IMR-90 (cell line): Measurements from ENCODE around the gene MON2. TPM values are rescaled to one million over a fixed set of nuclear protein-coding genes. Genes with fewer than 3 reads are reported as not detected.

Source experiments
- ATAC-seq: fragments of 200-7000 bp; cut with Tn5 transposase; 2 replicates; pipeline ENCODE4 v1.9.1; 2020; ENCODE audit warnings: low read depth, mild to moderate bottlenecking, moderate library complexity
- BruUV-seq: library from RNA; stranded (reverse); fragments of 400-500 nt; replicated peaks from 2 replicates; lab custom pipeline; 2021; lab: Mats Ljungman, UMichigan
- CTCF ChIA-PET: fragments of 300-600 bp; formaldehyde crosslinking; extraction: SDS; loops from one replicate; lab custom pipeline; 2021; ENCODE audit warnings: antibody characterized with exemption; lab: Yijun Ruan, JAX
- POLR2A ChIA-PET: fragments of 300-600 bp; sonication (Branson Sonifier 250); formaldehyde crosslinking; loops from one replicate; lab custom pipeline; 2022; ENCODE audit warnings: antibody characterized with exemption; ENCODE audit not compliant: unreplicated experiment; lab: Charles Lee
- DNase-seq: peaks from one replicate; pipeline ENCODE4 v3.0.0; 2013
- H2AFZ ChIP-seq: replicated peaks from 2 replicates; pipeline ENCODE3; 2013; ENCODE audit warnings: low read length, mild to moderate bottlenecking; ENCODE audit not compliant: poor library complexity
- H2AK5ac ChIP-seq: 2 replicates; pipeline ENCODE4 v1.6.1; 2013; ENCODE audit warnings: low read depth, low read length, inconsistent platforms
- H2AK9ac ChIP-seq: replicated peaks from 2 replicates; pipeline ENCODE3; 2013; ENCODE audit warnings: mild to moderate bottlenecking, low read depth, low read length, moderate library complexity; ENCODE audit not compliant: poor library complexity
- H2BK120ac ChIP-seq: 2 replicates; pipeline ENCODE4 v1.6.1; 2013; ENCODE audit warnings: low read depth, low read length, inconsistent platforms
- H2BK15ac ChIP-seq: 3 replicates; pipeline ENCODE4 v1.6.1; 2013; ENCODE audit warnings: low read depth, low read length, inconsistent platforms
- H2BK20ac ChIP-seq: 2 replicates; pipeline ENCODE4 v1.6.1; 2013; ENCODE audit warnings: low read depth, mild to moderate bottlenecking, inconsistent platforms, low read length, moderate library complexity
- H2BK5ac ChIP-seq: 2 replicates; pipeline ENCODE4 v1.6.1; 2013; ENCODE audit warnings: mild to moderate bottlenecking, low read depth, low read length, inconsistent platforms; ENCODE audit not compliant: poor library complexity, severe bottlenecking
- H3K14ac ChIP-seq: replicated peaks from 2 replicates; pipeline ENCODE4 v1.6.1; 2013; ENCODE audit warnings: low read depth, low read length, inconsistent platforms
- H3K18ac ChIP-seq: 2 replicates; pipeline ENCODE4 v1.6.1; 2013; ENCODE audit warnings: low read depth, low read length, control low read depth
- H3K23ac ChIP-seq: 2 replicates; pipeline ENCODE4 v1.6.1; 2013; ENCODE audit warnings: low read depth, low read length, inconsistent platforms
- H3K27ac ChIP-seq: 2 replicates; pipeline ENCODE4 v1.5.1; 2013; ENCODE audit warnings: mild to moderate bottlenecking, control low read depth, low read length; ENCODE audit not compliant: insufficient read depth
- H3K27me3 ChIP-seq: 2 replicates; pipeline ENCODE4 v1.6.1; 2013; ENCODE audit warnings: low read length; ENCODE audit not compliant: control insufficient read depth, insufficient read depth
- H3K36me3 ChIP-seq: 2 replicates; pipeline ENCODE4 v1.6.1; 2013; ENCODE audit warnings: low read length, mixed read lengths; ENCODE audit not compliant: control insufficient read depth, insufficient read depth
- H3K4ac ChIP-seq: 2 replicates; pipeline ENCODE4 v1.6.1; 2013; ENCODE audit warnings: low read depth, low read length, inconsistent platforms
- H3K4me1 ChIP-seq: 2 replicates; pipeline ENCODE4 v1.6.1; 2013; ENCODE audit warnings: low read length, mixed read lengths; ENCODE audit not compliant: control insufficient read depth, insufficient read depth
- H3K4me2 ChIP-seq: 2 replicates; pipeline ENCODE4 v1.6.1; 2013; ENCODE audit warnings: low read depth, mild to moderate bottlenecking, control low read depth, low read length, moderate library complexity
- H3K4me3 ChIP-seq: 2 replicates; pipeline ENCODE4 v1.5.1; 2013; ENCODE audit warnings: low read depth, mild to moderate bottlenecking, control low read depth, low read length, moderate library complexity; ENCODE audit not compliant: insufficient read depth
- H3K56ac ChIP-seq: 2 replicates; pipeline ENCODE4 v1.6.1; 2013; ENCODE audit warnings: low read length, inconsistent platforms; ENCODE audit not compliant: insufficient read depth; ENCODE audit errors: extremely low read depth
- H3K79me1 ChIP-seq, 2 experiments: 2 replicates each; pipeline ENCODE4 v1.6.1; 2013; ENCODE audit warnings: low read length in 2 of 2, inconsistent platforms in 1 of 2, low read depth in 1 of 2
- H3K9ac ChIP-seq: 2 replicates; pipeline ENCODE4 v1.6.1; 2013; ENCODE audit warnings: low read depth, low read length, control low read depth
- H3K9me1 ChIP-seq: 2 replicates; pipeline ENCODE4 v1.6.1; 2013; ENCODE audit warnings: low read length, inconsistent platforms; ENCODE audit not compliant: insufficient read depth
- H3K9me3 ChIP-seq: 2 replicates; pipeline ENCODE4 v1.6.1; 2013; ENCODE audit warnings: low read length; ENCODE audit not compliant: control insufficient read depth, insufficient read depth
- H4K20me1 ChIP-seq: 2 replicates; pipeline ENCODE4 v1.6.1; 2013; ENCODE audit warnings: low read length, inconsistent platforms; ENCODE audit not compliant: insufficient read depth
- H4K5ac ChIP-seq: 2 replicates; pipeline ENCODE4 v1.6.1; 2013; ENCODE audit warnings: mild to moderate bottlenecking, low read depth, low read length, control low read depth
- H4K8ac ChIP-seq, 2 experiments: 2 replicates each; pipeline ENCODE4 v1.6.1; 2013; ENCODE audit warnings: low read depth in 2 of 2, low read length in 2 of 2, control low read depth in 1 of 2, inconsistent platforms in 1 of 2
- H4K91ac ChIP-seq: 2 replicates; pipeline ENCODE4 v1.6.1; 2013; ENCODE audit warnings: low read depth, low read length, inconsistent platforms; ENCODE audit not compliant: insufficient read depth
- BHLHE40 ChIP-seq: fragments of 150-350 bp; IDR thresholded peaks from 2 replicates; pipeline ENCODE4 v1.6.1; 2016; ENCODE audit warnings: mild to moderate bottlenecking, low read depth, low read length
- CHD1 ChIP-seq: IDR thresholded peaks from 2 replicates; pipeline ENCODE4 v1.6.1; 2012; ENCODE audit warnings: low read depth, low read length, improper control_type of control experiment
- MAFK ChIP-seq: IDR thresholded peaks from 2 replicates; pipeline ENCODE4 v1.6.1; 2012; ENCODE audit warnings: low read depth, low read length, improper control_type of control experiment
- MAZ ChIP-seq: IDR thresholded peaks from 2 replicates; pipeline ENCODE4 v1.6.1; 2012; ENCODE audit warnings: low read depth, mild to moderate bottlenecking, low read length, improper control_type of control experiment, moderate library complexity, borderline replicate concordance
- RAD21 ChIP-seq: IDR thresholded peaks from 2 replicates; pipeline ENCODE4 v1.6.1; 2012; ENCODE audit warnings: low read length, improper control_type of control experiment
- RCOR1 ChIP-seq: IDR thresholded peaks from 2 replicates; pipeline ENCODE4 v1.6.1; 2012; ENCODE audit warnings: mild to moderate bottlenecking, low read length, improper control_type of control experiment; ENCODE audit not compliant: insufficient replicate concordance
- SMC3 ChIP-seq: fragments of 150-350 bp; IDR thresholded peaks from 2 replicates; pipeline ENCODE4 v1.6.1; 2016; ENCODE audit warnings: low read depth, mild to moderate bottlenecking, antibody characterized with exemption, low read length, moderate library complexity
- USF2 ChIP-seq: fragments of 150-350 bp; IDR thresholded peaks from 2 replicates; pipeline ENCODE4 v1.6.1; 2017; ENCODE audit warnings: mild to moderate bottlenecking, antibody characterized with exemption, low read length, low read depth
- WGBS, 2 experiments: methylation state at CpG; one replicate each; pipeline versions ENCODE4 v1.1.5 to v1.1.7; 2013; ENCODE audit warnings: missing lambda C conversion rate in 2 of 2; ENCODE audit not compliant: insufficient read length in 1 of 2; ENCODE audit errors: extremely low coverage in 2 of 2; 5-methylcytosine and 5-hydroxymethylcytosine counted together
- dilution Hi-C: fragments of 300-500 bp; cut with HindIII; formaldehyde crosslinking; loops from one replicate; pipeline ENCODE4 v1.14.3; 2018; ENCODE audit warnings: low sequenced_read_pairs; ENCODE audit not compliant: unreplicated experiment
- in situ Hi-C: fragments of 300-500 bp; cut with MboI; formaldehyde crosslinking; loops from 3 replicates; pipeline ENCODE4 v1.14.3; 2019; ENCODE audit warnings: low sequenced_read_pairs, inconsistent platforms, mixed read lengths
- intact Hi-C: fragments of 100-400 bp; cut with micrococcal nuclease; formaldehyde crosslinking; loops from 2 replicates; pipeline ENCODE4 v1.10.0; 2022
- polyA plus RNA-seq, 3 experiments: library from polyadenylated mRNA; depleted of rRNA; stranded (reverse); fragments of >200 nt; gene quantifications; 2 replicates each; pipeline ENCODE4 v1.2.3, GENCODE V29; 2012; ENCODE audit warnings: low replicate concordance in 1 of 3
- total RNA-seq: library from RNA; depleted of rRNA; stranded (reverse); fragments of >200 nt; gene quantifications from 2 replicates; pipeline ENCODE4 v1.2.3, GENCODE V29; 2012
- TF ChIP-seq, protein P1 (sequence below): fragments of 150-350 bp; IDR thresholded peaks from 2 replicates; pipeline ENCODE4 v1.6.1; 2016; ENCODE audit warnings: low read depth, mild to moderate bottlenecking, low read length, moderate library complexity, borderline replicate concordance
- TF ChIP-seq, protein P2 (sequence below): conservative IDR thresholded peaks from 2 replicates; pipeline ENCODE4 v1.5.1; 2012; ENCODE audit warnings: mild to moderate bottlenecking, low read depth, low read length, improper control_type of control experiment

The MON2 gene
- total and polyA plus RNA-seq, 2 of the 4 experiments (the other 2 are of a cell fraction) = 13.2 to 39.3 TPM

GRCh38 chr12:62523619-62524018 is 57.0 kb downstream of the MON2 start:
- H3K79me1 ChIP-seq = no peaks in the 10 kb centered on the region; a peak in 1 of 4 replicates
- no peaks in the 10 kb centered on the region for H3K27me3 ChIP-seq
- TF ChIP-seq RAD21 (no peak), MAFK (no peak), MAZ (no peak), RCOR1 (no peak), BHLHE40 (no peak), CHD1 (no peak), SMC3 (no peak), USF2 (no peak)
- TF ChIP-seq, protein P1, sequence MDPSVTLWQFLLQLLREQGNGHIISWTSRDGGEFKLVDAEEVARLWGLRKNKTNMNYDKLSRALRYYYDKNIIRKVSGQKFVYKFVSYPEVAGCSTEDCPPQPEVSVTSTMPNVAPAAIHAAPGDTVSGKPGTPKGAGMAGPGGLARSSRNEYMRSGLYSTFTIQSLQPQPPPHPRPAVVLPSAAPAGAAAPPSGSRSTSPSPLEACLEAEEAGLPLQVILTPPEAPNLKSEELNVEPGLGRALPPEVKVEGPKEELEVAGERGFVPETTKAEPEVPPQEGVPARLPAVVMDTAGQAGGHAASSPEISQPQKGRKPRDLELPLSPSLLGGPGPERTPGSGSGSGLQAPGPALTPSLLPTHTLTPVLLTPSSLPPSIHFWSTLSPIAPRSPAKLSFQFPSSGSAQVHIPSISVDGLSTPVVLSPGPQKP = no peak
- TF ChIP-seq, protein P2, sequence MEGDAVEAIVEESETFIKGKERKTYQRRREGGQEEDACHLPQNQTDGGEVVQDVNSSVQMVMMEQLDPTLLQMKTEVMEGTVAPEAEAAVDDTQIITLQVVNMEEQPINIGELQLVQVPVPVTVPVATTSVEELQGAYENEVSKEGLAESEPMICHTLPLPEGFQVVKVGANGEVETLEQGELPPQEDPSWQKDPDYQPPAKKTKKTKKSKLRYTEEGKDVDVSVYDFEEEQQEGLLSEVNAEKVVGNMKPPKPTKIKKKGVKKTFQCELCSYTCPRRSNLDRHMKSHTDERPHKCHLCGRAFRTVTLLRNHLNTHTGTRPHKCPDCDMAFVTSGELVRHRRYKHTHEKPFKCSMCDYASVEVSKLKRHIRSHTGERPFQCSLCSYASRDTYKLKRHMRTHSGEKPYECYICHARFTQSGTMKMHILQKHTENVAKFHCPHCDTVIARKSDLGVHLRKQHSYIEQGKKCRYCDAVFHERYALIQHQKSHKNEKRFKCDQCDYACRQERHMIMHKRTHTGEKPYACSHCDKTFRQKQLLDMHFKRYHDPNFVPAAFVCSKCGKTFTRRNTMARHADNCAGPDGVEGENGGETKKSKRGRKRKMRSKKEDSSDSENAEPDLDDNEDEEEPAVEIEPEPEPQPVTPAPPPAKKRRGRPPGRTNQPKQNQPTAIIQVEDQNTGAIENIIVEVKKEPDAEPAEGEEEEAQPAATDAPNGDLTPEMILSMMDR = no peak
- H3K4me3 ChIP-seq = no peak overlapping the region
- 0 out of 2 replicates have a peak, but pooled peaks cover 2% of the 10 kb centered on the region for H3K9me1 ChIP-seq
- no peak for DNase-seq
- ATAC-seq = no peak
- H2BK20ac ChIP-seq = no peak overlapping the region
- in situ Hi-C loops = no loop called here
- peaks cover 1% of the 10 kb centered on the region; the same call in 1 of the 2 replicates for H3K4me1 ChIP-seq
- no peak overlapping the region for H2BK15ac ChIP-seq
- WGBS, 2 experiments = no CpG with 5 or more reads among the region's 1 CpG
- H4K91ac ChIP-seq = no peak overlapping the region
- H4K20me1 ChIP-seq = no peaks in the 10 kb centered on the region
- no peak overlapping the region for H4K8ac ChIP-seq
- H2AK9ac ChIP-seq = no peak overlapping the region
- ChIA-PET CTCF (interaction anchor here (0.6 to 1.2 kb wide), 2 partner anchors 271 to 276 kb away, joined by 3 read pairs; no protein-coding TSS in a partner anchor), POLR2A (no interaction called here)
- H2AK5ac ChIP-seq = no peak overlapping the region
- no peak overlapping the region for H3K18ac ChIP-seq
- no peak overlapping the region for H3K23ac ChIP-seq
- dilution Hi-C loops = no loop called here
- H3K4ac ChIP-seq = no peak overlapping the region
- H3K56ac ChIP-seq = no peak overlapping the region
- no peak overlapping the region for H4K5ac ChIP-seq
- H2AFZ ChIP-seq = no peak overlapping the region
- intact Hi-C loops = loop anchor here (5.0 to 10.0 kb wide), 2 partner anchors 49 to 274 kb away; no protein-coding TSS in a partner anchor
- no peaks in the 10 kb centered on the region for H3K9me3 ChIP-seq
- 0 out of 2 replicates have a peak, but pooled peaks cover 7% of the 10 kb centered on the region for H3K36me3 ChIP-seq
- no peak overlapping the region for H3K4me2 ChIP-seq
- no peak overlapping the region for H3K27ac ChIP-seq
- no peak overlapping the region for H2BK5ac ChIP-seq
- no TSS peak for BruUV-seq
- no peak overlapping the region for H2BK120ac ChIP-seq
- H3K9ac ChIP-seq = no peak overlapping the region
- H3K14ac ChIP-seq = no peak overlapping the region
